CD8-positive, alpha-beta memory T cell (primary cell): Measurements from ENCODE around the gene NADSYN1. TPM values are rescaled to one million over a fixed set of nuclear protein-coding genes. Genes with fewer than 3 reads are reported as not detected.
A peak's percentile ranks its signal among the peaks of the same experiment; 100 is the strongest.

Experiments used
- CTCF ChIA-PET: fragments of 350-600 bp; sonication (Branson Sonifier 250); formaldehyde crosslinking; loops from one replicate; lab custom pipeline; 2021; ENCODE audit warnings: antibody characterized with exemption; lab: Charles Lee
- POLR2A ChIA-PET: fragments of 350-600 bp; sonication (Branson Sonifier 250); formaldehyde crosslinking; loops from one replicate; lab custom pipeline; 2021; ENCODE audit warnings: antibody characterized with exemption; lab: Charles Lee
- DNase-seq, 5 donors: peaks; one replicate each; pipeline versions ENCODE4 v3.0.0 to v3.0.0-alpha.2; 2020 to 2022; ENCODE audit warnings: mixed read lengths in 1 of 5
- H3K27ac ChIP-seq: one replicate; pipeline ENCODE4 v1.7.0; 2013; ENCODE audit warnings: low read depth, mild to moderate bottlenecking, low read length, moderate library complexity
- H3K27me3 ChIP-seq: 2 replicates; pipeline ENCODE4 v1.7.0; 2013; ENCODE audit warnings: low read length, mild to moderate bottlenecking; ENCODE audit not compliant: insufficient read depth, poor library complexity, severe bottlenecking
- H3K36me3 ChIP-seq: 2 replicates; pipeline ENCODE4 v1.7.0; 2013; ENCODE audit warnings: mild to moderate bottlenecking, low read length, moderate library complexity; ENCODE audit not compliant: insufficient read depth
- H3K4me1 ChIP-seq: 2 replicates; pipeline ENCODE4 v1.7.0; 2013; ENCODE audit warnings: mild to moderate bottlenecking, low read length, moderate library complexity; ENCODE audit not compliant: insufficient read depth
- H3K4me3 ChIP-seq: 2 replicates; pipeline ENCODE4 v1.7.0; 2013; ENCODE audit warnings: mild to moderate bottlenecking, low read length
- H3K9me3 ChIP-seq: 2 replicates; pipeline ENCODE4 v1.7.0; 2013; ENCODE audit warnings: mild to moderate bottlenecking, low read length
- H3K27ac Mint-ChIP-seq, 8 donors: one replicate each; pipeline ENCODE4 v1.8.0; 2020 to 2021; ENCODE audit warnings: mixed read lengths in 8 of 8, mild to moderate bottlenecking in 6 of 8, inconsistent platforms in 3 of 8, moderate library complexity in 3 of 8
- H3K27me3 Mint-ChIP-seq, 2 donors: one replicate each; pipeline ENCODE4 v1.8.0; 2020 to 2021; ENCODE audit warnings: mixed read lengths in 2 of 2, mild to moderate bottlenecking in 1 of 2, moderate library complexity in 1 of 2
- H3K36me3 Mint-ChIP-seq, 3 donors: one replicate each; pipeline ENCODE4 v1.8.0; 2020 to 2021; ENCODE audit warnings: mixed read lengths in 3 of 3, inconsistent platforms in 1 of 3, mild to moderate bottlenecking in 1 of 3
- H3K4me1 Mint-ChIP-seq, 3 donors: one replicate each; pipeline ENCODE4 v1.8.0; 2020 to 2021; ENCODE audit warnings: mixed read lengths in 3 of 3, inconsistent platforms in 1 of 3, mild to moderate bottlenecking in 1 of 3
- H3K4me3 Mint-ChIP-seq, 7 donors: one replicate each; pipeline ENCODE4 v1.8.0; 2020 to 2021; ENCODE audit warnings: mixed read lengths in 7 of 7, mild to moderate bottlenecking in 6 of 7, moderate library complexity in 4 of 7, inconsistent platforms in 2 of 7
- H3K9me3 Mint-ChIP-seq, 5 donors: one replicate each; pipeline ENCODE4 v1.8.0; 2020 to 2022; ENCODE audit warnings: mixed read lengths in 5 of 5, mild to moderate bottlenecking in 3 of 5, moderate library complexity in 2 of 5, inconsistent platforms in 1 of 5
- polyA plus RNA-seq: library from polyadenylated mRNA; unstranded; fragments of 300-500 nt; fragmentation: Illumina TruSeq; gene quantifications from one replicate; pipeline ENCODE4 v1.2.3, GENCODE V29; 2021
- total RNA-seq, 2 experiments: library from RNA; stranded (reverse); gene quantifications; one replicate each; pipeline ENCODE4 v1.2.3, GENCODE V29; 2021

Gene NADSYN1
- total and polyA plus RNA-seq, 3 experiments from 2014 or later, result 43.6 to 62.5 (median 60.3) TPM

- H3K4me3 ChIP-seq, result no peak overlapping the region
- ChIA-PET POLR2A (no interaction called here), CTCF (no interaction called here)
- no peaks in the 10 kb centered on the region for H3K4me1 ChIP-seq
- H3K27me3 ChIP-seq, result no peaks in the 10 kb centered on the region
- Mint-ChIP-seq H3K4me1 (peaks cover 0 to 4% (median 0%) of the 10 kb centered on the region in 3 donors), H3K36me3 (peaks cover 0 to 93% (median 17%) of the 10 kb centered on the region in 3 donors), H3K4me3 (no peak overlapping the region), H3K9me3 (no peaks in the 10 kb centered on the region), H3K27me3 (no peaks in the 10 kb centered on the region), H3K27ac (no peak overlapping the region)
- no peaks in the 10 kb centered on the region for H3K9me3 ChIP-seq
- DNase-seq, result peak in 1 of 5 donors; percentile 21
- no peak overlapping the region for H3K27ac ChIP-seq
- H3K36me3 ChIP-seq, result peaks cover 29% of the 10 kb centered on the region
These were observed 21.9 kb downstream of the NADSYN1 start for GRCh38 chr11:71474771-71475483.

- H3K36me3 ChIP-seq, result peaks cover 29% of the 10 kb centered on the region
- H3K4me1 Mint-ChIP-seq, result no peaks in the 10 kb centered on the region
- peak in 1 of 5 donors; percentile 38 for DNase-seq
These were observed 23.0 kb downstream of the NADSYN1 start for GRCh38 chr11:71476031-71476430.

GRCh38 chr11:71476926-71477640, 24.1 kb downstream of the NADSYN1 start:
- peak overlapping the region in 1 of 8 donors; percentile 29 for H3K27ac Mint-ChIP-seq
- peak in 1 of 5 donors; percentile 33 for DNase-seq
- Histone ChIP-seq H3K9me3 (no peaks in the 10 kb centered on the region), H3K36me3 (peaks cover 29% of the 10 kb centered on the region), H3K4me3 (no peak overlapping the region), H3K4me1 (no peaks in the 10 kb centered on the region), H3K27me3 (no peaks in the 10 kb centered on the region), H3K27ac (no peak overlapping the region)
- no peaks in the 10 kb centered on the region for H3K4me1 Mint-ChIP-seq
- POLR2A ChIA-PET, result no interaction called here
- CTCF ChIA-PET, result no interaction called here
- H3K4me3 Mint-ChIP-seq, result no peak overlapping the region
- no peaks in the 10 kb centered on the region for H3K9me3 Mint-ChIP-seq
- H3K27me3 Mint-ChIP-seq, result no peaks in the 10 kb centered on the region
- peaks cover 0 to 94% (median 19%) of the 10 kb centered on the region in 3 donors for H3K36me3 Mint-ChIP-seq

More at GRCh38 chr11:71476031-71476430, 23.0 kb downstream of the NADSYN1 start:
- Mint-ChIP-seq H3K4me3 (no peak overlapping the region), H3K36me3 (peaks cover 0 to 93% (median 19%) of the 10 kb centered on the region in 3 donors), H3K27ac (no peak overlapping the region), H3K9me3 (no peaks in the 10 kb centered on the region), H3K27me3 (no peaks in the 10 kb centered on the region)
- Histone ChIP-seq H3K4me3 (no peak overlapping the region), H3K9me3 (no peaks in the 10 kb centered on the region), H3K4me1 (no peaks in the 10 kb centered on the region), H3K27ac (no peak overlapping the region), H3K27me3 (no peaks in the 10 kb centered on the region)
- CTCF ChIA-PET, result no interaction called here
- POLR2A ChIA-PET, result no interaction called here

GRCh38 chr11:71477641-71478527, 24.9 kb downstream of the NADSYN1 start:
- CTCF ChIA-PET, result no interaction called here
- H3K4me3 Mint-ChIP-seq, result no peak overlapping the region

GRCh38 chr11:71478528-71478840, 25.5 kb downstream of the NADSYN1 start:
- DNase-seq, result no peak
- Mint-ChIP-seq H3K4me3 (no peak overlapping the region), H3K27me3 (no peaks in the 10 kb centered on the region), H3K9me3 (no peaks in the 10 kb centered on the region), H3K27ac (peak overlapping the region in 2 of 8 donors; percentile 21 to 24), H3K36me3 (peaks cover 6 to 89% (median 24%) of the 10 kb centered on the region in 3 donors), H3K4me1 (no peaks in the 10 kb centered on the region)
- Histone ChIP-seq H3K27ac (no peak overlapping the region), H3K4me1 (no peaks in the 10 kb centered on the region), H3K27me3 (no peaks in the 10 kb centered on the region), H3K9me3 (no peaks in the 10 kb centered on the region), H3K4me3 (no peak overlapping the region), H3K36me3 (peaks cover 27% of the 10 kb centered on the region)
- ChIA-PET CTCF (no interaction called here), POLR2A (no interaction called here)

More at GRCh38 chr11:71477641-71478527, 24.9 kb downstream of the NADSYN1 start:
- H3K36me3 Mint-ChIP-seq, result peaks cover 0 to 89% (median 21%) of the 10 kb centered on the region in 3 donors
- Histone ChIP-seq H3K4me1 (no peaks in the 10 kb centered on the region), H3K27ac (no peak overlapping the region), H3K36me3 (peaks cover 27% of the 10 kb centered on the region), H3K9me3 (no peaks in the 10 kb centered on the region), H3K27me3 (no peaks in the 10 kb centered on the region), H3K4me3 (no peak overlapping the region)
- POLR2A ChIA-PET, result no interaction called here
- no peaks in the 10 kb centered on the region for H3K9me3 Mint-ChIP-seq
- no peak for DNase-seq
- H3K27ac Mint-ChIP-seq, result peak overlapping the region in 1 of 8 donors; percentile 62
- H3K27me3 Mint-ChIP-seq, result no peaks in the 10 kb centered on the region
- H3K4me1 Mint-ChIP-seq, result no peaks in the 10 kb centered on the region

- H3K36me3 ChIP-seq, result peaks cover 30% of the 10 kb centered on the region
- no peaks in the 10 kb centered on the region for H3K9me3 Mint-ChIP-seq
- H3K27me3 Mint-ChIP-seq, result no peaks in the 10 kb centered on the region
- no peaks in the 10 kb centered on the region for H3K27me3 ChIP-seq
- no peaks in the 10 kb centered on the region for H3K4me1 ChIP-seq
- no peak for DNase-seq
- H3K4me3 ChIP-seq, result no peak overlapping the region
- H3K36me3 Mint-ChIP-seq, result peaks cover 28 to 92% (median 36%) of the 10 kb centered on the region in 3 donors
- no peak overlapping the region for H3K4me3 Mint-ChIP-seq
- no peak overlapping the region for H3K27ac Mint-ChIP-seq
- peaks cover 0 to 5% (median 4%) of the 10 kb centered on the region in 3 donors for H3K4me1 Mint-ChIP-seq
- ChIA-PET CTCF (no interaction called here), POLR2A (no interaction called here)
- H3K27ac ChIP-seq, result no peak overlapping the region
- no peaks in the 10 kb centered on the region for H3K9me3 ChIP-seq
These were observed 28.3 kb downstream of the NADSYN1 start for GRCh38 chr11:71481101-71481960.

- H3K36me3 Mint-ChIP-seq, result peaks cover 30 to 88% (median 42%) of the 10 kb centered on the region in 3 donors
- no peaks in the 10 kb centered on the region for H3K9me3 Mint-ChIP-seq
- H3K9me3 ChIP-seq, result no peaks in the 10 kb centered on the region
- POLR2A ChIA-PET, result no interaction called here
- H3K4me3 Mint-ChIP-seq, result no peak overlapping the region
- peaks cover 0 to 5% (median 4%) of the 10 kb centered on the region in 3 donors for H3K4me1 Mint-ChIP-seq
- CTCF ChIA-PET, result no interaction called here
- H3K4me1 ChIP-seq, result no peaks in the 10 kb centered on the region
- no peak overlapping the region for H3K27ac Mint-ChIP-seq
- no peak overlapping the region for H3K27ac ChIP-seq
- DNase-seq, result no peak
- H3K36me3 ChIP-seq, result peaks cover 28% of the 10 kb centered on the region
- H3K4me3 ChIP-seq, result no peak overlapping the region
- no peaks in the 10 kb centered on the region for H3K27me3 ChIP-seq
- no peaks in the 10 kb centered on the region for H3K27me3 Mint-ChIP-seq
These were observed 29.2 kb downstream of the NADSYN1 start for GRCh38 chr11:71482216-71482615.
